Activated CD8-positive, alpha-beta memory T cell treated with anti-CD3 and anti-CD28 coated beads, Interleukin-2, amount 50 U/mL, for 1 hour (primary cell): ENCODE measurements around the gene CCDC14.
"Not testable (repeated sequence)": the region's sequence is repeated elsewhere in the genome, so short reads cannot be mapped to it uniquely, and the experiment has no call there.

Source experiments
- DNase-seq: peaks from one replicate; pipeline ENCODE4 v3.0.0-alpha.2; 2020; ENCODE audit errors: extremely low read depth

Gene CCDC14, protein sequence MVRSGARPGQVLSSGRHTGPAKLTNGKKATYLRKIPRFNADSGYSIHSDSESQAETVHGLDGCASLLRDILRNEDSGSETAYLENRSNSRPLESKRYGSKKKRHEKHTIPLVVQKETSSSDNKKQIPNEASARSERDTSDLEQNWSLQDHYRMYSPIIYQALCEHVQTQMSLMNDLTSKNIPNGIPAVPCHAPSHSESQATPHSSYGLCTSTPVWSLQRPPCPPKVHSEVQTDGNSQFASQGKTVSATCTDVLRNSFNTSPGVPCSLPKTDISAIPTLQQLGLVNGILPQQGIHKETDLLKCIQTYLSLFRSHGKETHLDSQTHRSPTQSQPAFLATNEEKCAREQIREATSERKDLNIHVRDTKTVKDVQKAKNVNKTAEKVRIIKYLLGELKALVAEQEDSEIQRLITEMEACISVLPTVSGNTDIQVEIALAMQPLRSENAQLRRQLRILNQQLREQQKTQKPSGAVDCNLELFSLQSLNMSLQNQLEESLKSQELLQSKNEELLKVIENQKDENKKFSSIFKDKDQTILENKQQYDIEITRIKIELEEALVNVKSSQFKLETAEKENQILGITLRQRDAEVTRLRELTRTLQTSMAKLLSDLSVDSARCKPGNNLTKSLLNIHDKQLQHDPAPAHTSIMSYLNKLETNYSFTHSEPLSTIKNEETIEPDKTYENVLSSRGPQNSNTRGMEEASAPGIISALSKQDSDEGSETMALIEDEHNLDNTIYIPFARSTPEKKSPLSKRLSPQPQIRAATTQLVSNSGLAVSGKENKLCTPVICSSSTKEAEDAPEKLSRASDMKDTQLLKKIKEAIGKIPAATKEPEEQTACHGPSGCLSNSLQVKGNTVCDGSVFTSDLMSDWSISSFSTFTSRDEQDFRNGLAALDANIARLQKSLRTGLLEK

DNA sequence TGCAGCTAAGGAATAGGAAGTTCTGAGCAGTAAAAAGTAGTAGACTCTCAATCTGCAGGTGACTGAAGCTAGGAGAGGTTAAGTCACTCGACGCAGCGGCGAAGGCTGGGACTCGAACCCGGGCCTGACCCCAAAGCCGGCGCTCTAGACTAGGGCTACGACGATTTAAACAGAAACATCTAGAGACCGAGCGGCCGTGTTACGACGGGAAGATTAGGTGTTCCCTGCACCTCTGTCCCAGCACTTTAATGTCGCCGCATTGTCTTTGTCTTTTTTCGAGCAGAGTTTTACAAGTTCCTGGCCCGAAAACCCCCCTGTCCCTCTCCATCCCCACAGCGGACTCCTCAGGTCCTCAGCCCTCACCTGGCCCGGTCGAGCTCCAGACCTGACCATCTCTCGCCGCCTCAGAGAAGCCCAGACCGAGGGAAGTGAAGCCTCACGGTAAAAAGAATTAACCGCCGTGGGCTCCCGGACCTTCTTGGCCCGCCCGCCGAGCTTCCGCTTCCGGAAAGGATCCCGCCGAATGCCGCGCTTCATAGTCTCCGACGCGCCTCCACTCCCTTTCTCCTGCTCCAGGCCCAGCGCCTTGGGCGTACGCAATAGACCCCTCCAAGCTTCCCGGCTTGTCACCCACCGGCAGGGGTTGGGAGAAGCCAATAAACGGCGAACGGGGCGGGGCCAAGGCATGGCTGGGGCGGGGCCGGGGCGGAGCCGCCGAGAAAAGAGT is at the start of gene CCDC14:
CCDC14 (minus strand) TSS at position 449 of the 727 bp plus-strand sequence; CDS start at position 393, 56 bp downstream.
- peak; percentile 52 for DNase-seq

DNA sequence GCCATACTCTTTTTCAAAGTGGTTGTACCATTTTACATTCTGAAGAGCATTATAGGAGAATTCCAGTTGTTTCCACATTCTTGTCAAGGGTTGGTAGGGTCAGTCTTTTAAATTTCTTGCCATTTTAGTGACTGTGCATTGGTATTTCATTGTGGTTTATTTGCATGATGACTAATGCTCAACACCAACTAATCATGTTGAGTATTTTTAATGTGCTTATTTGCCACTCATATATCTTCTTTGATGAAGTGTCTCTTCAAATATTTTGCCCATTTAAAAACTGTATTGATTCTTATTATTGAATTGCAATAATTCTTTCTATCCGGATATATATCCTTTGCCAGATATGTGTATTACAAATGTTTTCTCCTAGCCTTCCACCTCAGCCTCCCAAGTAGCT is 47.3 kb upstream of the CCDC14 start:
- not testable (repeated sequence) for DNase-seq

DNA sequence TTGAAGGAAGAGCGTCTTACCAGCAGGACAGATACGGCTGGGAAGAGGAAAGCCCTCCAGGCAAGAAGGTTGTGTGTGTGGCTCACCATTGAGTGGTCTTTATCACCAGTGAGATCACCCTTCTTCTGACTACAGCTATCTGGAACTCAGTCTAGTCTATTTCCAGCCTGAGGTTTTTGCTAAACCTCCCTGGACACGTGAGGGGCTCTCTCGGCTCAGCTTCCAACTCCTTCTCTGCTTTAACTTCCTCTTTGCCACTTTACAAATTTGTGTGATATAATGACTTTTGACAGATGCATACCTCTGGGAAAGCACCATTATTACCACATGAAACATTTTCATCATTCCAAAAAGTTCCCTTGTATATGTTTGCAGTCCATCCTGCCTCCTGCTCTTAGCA is 46.2 kb upstream of the CCDC14 start:
- no peak for DNase-seq

DNA sequence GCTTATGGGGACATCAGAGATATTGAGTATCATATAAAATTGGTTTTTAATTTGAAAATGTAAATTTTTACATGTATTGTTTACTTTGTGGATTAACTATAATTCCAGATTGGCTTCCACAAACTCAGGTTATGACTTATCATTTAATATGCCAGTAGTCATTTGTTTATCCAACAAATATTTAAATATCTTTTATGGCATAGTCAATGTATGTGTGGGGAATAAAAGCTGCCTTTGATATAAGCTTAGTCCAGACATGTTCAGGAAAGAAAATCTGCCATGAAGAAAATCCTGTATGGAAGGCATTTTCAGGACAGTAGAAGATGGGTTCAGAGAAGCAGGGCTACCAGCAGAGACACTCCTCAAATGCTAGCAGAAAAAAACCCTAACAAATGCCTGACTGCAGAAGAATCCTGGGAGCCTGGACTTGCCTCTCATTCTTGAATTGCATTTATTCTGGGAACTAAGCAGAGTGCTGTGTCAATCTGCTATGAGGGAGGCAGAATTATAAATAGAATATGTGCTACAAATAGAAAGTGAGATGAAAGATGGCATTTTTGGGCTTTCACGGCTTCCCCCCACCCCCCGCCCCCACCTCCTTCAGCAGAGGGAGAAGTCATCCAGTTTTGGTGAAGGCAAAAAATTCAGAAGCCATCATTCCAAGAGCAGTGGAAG is 41.5 kb upstream of the CCDC14 start:
- not testable (repeated sequence) for DNase-seq

DNA sequence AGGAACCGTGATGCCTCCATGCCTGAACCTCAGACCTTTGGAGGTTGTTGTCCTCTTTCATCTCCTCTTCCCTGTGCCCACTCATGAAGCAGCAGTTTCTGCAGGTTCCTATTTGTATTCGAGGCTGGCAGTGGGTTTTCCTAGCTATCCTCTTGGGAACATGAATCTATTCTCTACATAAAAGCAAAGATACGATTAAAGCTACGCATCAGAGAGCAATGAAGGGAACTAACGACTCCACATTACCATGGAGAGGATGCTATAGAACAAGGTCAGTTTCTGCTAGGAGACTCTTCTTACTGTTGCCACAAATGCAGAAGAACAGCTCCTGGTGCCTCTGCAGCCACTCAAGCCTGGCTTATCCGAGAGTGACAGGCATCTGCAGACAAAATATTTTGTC is 40.3 kb upstream of the CCDC14 start:
- not testable (repeated sequence) for DNase-seq

DNA sequence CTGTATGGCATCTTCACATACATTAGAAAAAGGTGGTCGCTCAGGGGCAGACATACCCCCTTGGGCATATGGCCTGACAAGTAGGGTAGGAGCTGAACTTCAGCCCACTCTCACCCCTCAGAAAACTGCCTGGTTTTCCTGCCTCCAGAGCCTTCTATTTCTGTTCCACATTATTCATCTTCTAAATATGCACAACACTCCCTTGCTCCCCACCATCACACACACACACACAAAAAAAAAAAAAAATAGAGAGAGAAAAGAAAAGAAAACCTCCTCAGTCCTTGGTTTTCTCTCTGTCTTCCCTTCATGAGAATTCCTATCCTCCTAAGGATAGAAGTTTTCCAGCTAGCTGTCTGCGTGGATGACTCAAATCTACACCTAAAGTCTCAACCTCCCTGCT is 36.5 kb upstream of the CCDC14 start:
- DNase-seq = no peak

DNA sequence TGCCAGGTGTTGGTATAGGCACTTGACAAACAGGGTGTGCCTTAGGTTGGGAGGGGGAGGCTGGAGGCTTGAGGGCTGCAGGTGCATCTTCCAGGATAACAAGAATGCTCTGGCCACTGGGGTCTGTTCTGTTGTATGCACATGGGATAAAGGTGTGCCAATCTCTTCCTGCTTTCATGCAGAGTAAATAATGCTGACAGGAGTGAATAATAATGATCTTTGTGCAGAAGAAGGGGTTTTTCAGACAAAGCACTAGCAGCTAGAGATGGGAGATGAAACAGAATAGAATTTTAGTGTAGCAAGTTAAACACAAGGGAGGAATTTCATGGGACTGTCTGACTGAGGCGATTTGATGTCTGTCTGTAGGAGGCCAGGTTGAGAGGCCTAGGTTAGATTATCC is 32.8 kb upstream of the CCDC14 start:
- DNase-seq = no peak

DNA sequence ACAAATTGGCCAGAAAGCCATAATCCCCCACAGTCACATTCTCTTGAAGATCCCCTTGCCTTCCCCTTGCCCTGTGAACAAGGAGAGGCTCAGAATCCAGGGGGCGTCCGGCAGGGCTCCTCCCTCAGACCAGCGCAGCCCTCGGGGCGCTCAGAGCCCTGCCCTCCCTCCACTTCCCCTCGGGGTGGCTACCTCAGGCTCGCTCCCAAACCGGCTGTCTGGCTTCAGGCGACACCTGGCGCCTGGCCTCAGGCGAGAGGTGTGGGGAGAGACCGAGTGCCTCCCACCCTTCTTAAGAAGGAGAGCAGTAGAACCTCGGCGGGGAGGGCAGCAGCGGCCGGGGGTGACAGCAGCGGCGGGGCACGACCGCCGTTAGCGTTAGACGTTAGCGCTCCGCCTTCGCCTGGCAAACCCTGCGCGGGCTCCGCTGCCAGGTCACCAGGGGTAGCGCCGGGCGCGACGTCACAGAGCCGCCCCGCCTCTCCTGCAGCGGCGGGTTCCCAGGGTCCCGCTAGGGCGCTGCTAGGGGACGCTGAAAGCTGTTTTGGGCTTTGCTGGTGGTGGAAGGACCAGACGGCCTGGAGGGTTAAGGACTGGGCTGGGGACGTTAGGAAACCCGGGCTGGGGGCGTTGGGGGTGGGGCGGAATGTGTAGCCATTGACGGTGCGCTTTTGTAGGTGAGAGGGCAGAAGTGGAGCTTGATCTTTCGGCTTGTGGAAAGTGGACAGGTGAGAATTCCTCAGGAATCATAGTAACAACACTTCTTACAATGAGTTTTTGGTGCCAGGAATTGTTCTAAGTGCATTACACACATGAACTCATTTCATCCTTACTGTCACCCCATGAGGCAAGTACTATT is 30.9 kb upstream of the CCDC14 start, which contains the start of gene ROPN1:
ROPN1 (minus strand) TSS at position 395 of the 859 bp plus-strand sequence. CDS start 11,643 bp downstream, outside the sequence.
- DNase-seq = not testable (repeated sequence)

DNA sequence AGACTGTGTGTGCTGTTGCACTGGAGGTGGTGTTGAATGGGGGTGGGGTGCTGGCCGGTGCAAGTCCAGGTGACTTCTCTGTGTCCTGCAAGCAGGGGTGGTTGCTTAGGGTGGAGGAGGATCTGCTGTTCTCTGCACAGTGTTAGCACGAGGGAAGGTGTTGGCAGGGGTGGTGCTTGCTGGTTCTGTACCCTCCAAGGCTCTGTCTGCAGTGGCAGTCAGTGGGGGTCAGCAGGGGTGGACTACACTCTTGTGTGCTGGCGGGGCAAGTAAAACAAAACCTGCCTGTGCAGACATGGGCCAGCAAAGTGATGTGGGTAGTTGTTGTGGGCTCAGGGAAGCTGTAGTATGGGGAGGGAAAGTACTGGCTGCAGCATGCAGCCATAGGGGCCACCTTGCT is 25.4 kb upstream of the CCDC14 start:
- no peak for DNase-seq

DNA sequence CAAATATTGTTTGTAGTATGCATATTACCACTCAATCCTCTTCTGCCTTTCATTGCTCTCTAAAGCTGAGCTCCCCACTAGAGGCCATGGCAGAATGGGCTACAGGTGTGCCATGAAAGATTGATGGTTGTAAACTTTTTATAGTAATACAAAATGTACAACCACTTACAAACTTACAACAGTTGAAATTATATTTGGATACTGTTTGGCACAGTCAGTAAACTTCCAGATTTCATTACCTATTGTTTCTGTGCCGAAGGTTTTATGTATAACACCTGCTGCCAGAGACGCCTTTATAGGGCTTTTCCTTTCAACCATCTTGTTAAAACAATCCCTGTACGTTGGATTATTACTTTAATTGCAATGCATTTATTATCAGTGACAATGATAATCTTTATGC is 23.9 kb upstream of the CCDC14 start:
- DNase-seq = no peak

DNA sequence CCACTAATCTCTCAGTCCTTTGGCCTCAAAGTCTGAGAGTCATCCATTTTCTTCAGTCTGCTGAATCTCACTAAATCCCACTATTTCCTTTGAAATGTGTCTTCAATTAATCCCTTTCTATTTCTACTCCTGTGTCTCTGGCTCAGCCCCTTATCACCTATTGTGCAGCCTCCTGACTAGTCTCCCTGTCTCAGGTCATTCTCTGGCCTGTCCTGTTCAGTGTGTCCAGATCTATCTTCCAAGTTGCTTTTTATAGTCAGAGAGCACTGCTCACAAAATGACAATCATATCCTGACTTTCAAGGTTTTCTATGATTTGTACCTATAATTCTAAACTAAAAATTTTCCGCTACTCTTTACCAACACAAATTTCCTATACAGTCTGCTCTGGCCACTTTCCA is 23.3 kb upstream of the CCDC14 start:
- no peak for DNase-seq

DNA sequence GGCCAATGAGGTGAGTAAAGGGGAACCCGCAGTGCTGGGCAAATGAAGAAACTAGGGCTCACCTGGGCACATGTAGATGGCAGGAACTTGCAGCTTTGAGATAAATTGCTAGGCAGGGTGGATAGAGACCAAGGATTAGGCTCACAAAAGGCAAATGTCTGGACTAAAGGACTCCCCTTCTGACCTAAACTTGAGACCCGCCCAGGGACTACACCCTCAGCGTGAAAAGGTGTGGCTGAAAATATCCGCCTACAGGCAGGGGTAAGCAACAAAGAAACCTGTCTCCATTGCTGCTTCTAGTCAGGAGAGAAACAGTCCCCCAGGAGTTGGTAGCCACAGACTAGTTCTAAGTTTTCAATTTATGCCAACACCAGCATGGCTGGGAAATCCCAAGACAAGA is 20.3 kb upstream of the CCDC14 start:
- DNase-seq = not testable (repeated sequence)

DNA sequence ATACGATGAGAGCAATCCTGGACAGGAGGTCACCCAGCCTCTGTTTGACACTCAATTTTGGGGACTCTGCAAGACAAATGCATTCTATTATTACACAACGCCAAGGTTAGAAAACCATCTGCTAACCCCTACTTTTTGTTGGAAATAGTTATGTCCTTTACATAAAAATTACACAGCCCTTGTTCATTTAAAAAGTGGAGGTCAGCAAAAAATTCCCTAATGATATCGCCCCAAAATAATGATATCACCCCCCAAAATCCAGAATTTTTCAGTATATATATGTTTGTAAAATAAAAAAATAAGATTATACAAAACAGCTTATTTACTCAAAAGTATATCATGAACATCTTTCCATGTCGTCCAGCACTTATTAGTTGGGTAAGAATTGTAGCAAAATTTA is 19.5 kb upstream of the CCDC14 start:
- DNase-seq = no peak

DNA sequence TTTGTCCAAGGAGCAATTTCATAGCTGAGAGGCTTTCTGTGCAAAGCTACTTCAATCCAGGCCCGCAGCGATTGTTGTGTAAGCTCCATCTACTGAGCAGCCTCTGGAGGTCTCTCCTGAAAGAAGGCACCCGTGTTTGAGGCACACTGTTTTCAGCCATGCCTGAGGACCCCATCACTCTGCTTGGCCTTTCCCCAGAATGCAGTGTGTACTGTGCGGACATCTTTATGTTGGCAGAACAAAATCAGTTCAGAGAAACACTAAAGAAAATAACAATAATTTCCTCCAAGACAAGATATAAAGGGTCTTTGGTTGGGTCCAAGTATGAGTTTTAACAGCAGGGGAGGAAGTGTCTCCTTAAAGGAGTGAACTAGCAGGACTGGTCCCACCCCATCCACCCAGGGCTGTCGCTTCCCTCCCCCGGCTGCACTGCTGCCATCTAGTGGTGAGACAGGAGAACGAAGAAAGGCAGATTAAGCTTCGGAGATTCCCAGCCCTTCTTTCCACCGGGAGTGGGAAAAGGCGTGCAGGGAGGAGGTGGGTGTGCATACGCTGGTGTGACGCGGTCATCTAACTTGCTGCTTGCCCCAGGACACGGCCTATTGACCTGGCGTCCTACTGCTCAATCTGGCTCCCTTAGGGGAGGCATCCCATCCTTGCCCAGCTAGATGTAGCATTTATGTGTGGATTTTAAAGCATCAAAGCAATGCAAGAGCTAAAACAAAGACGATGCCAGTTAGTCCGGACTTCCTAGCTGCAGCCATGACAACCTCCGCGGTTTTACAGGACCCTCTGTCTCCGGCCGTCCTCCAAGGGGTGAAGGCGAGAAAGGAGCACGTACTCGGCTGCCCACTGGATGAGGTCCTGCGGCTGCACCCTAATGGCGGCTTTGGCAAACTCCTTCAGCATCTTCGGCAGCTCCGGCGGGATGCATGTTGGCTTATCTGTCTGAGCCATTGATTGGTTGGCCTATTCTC is 18.8 kb upstream of the CCDC14 start:
- DNase-seq = not testable (repeated sequence)

DNA sequence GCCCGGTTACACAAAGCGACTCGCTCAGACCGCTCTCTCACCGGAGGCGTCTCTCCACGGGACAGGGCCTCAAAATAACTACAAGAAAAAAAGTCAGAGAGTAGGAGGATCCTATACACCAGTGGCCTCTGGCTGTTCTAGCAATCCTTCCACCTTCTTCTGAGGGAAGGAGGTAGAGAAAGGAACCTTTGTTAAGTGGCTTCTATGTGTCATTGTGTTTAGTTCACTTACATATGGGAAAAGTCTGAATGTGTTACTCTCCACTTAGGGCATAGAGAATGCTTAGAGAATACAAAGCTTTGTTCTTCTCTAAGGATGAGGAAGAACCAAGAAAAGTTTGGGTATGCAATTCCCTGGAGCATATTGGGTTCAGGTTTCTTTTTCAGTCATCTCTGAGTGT is 15.9 kb upstream of the CCDC14 start:
- not testable (repeated sequence) for DNase-seq

DNA sequence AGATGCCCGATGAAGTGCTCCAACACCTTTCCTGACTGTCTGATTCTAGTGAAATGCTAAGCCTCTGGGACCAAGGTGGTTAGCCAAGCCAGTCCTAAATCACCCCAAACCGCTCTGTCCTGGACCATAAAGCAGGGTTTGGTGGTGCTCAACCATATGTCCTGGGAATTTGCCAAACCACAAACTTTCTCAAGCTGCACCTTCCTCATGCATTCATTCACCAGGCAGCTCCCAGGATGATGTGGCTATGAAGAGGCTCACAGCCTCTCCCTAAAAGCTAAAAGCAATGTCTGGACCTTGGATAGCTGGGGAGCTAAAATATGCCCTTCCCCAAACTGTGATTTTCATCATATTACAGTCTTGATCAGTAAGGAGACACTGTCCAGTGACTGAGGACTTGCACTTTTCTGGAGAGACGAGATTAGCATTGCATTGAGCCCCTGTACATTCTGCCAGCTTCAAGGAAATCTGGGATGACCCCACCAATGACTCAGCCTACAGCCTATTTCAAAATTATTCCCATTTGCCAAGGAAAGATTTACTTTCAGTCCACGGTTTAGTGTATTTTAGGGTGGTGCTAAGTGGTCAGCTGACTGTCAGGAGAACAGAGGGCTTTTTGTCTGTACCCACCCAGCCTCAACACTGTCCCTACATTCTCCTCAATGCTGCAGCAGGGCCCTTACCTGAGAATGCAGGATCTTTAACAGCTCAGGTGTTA is 15.3 kb upstream of the CCDC14 start:
- not testable (repeated sequence) for DNase-seq

DNA sequence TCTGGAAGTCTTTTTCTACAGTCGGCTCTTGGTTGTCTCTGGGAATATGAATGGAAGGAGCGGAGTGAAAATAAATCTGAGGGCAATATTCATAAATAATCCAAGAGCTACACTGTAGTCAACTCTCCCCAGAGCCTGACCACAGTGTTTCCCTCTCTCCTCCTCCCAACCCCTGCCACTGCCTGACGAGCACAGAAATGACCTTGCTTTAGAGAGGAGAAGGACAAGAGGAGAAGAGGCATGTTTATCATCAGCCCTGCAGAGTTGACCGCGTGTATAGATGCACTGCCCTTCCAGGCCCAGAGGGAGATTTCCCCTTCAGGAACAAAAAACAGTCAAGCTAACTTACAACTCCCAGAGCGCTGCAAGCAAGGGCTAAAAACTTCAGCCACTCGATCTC is 14.0 kb upstream of the CCDC14 start:
- not testable (repeated sequence) for DNase-seq

DNA sequence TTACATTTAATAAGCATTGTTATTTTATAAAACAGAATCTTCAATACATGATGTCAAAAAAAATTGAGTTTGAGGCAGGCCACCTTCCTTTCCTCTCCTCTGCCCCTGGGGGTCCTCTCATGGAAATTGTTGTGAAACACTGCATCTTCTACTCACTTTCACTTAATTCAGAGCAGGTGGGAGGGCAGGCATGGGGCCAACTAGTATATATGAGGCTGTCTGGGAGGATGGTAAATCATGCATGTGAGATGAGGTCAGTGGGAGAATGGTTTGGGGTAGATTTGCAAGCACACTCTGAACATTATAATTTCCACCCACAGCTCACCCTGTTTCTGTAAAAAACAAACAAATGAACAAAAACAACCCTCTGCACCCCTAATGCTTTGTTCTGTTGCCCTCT is 10.4 kb upstream of the CCDC14 start:
- no peak for DNase-seq
